Endothelial cell of umbilical vein (primary cell): ENCODE results near the gene ATP13A5. TPM values are rescaled to one million over a fixed set of nuclear protein-coding genes. Genes with fewer than 3 reads are reported as not detected.

Source experiments
- BruUV-seq: library from RNA; stranded (reverse); fragments of 400-500 nt; replicated peaks from 2 replicates; lab custom pipeline; 2021; lab: Mats Ljungman, UMichigan
- CTCF ChIA-PET: fragments of 300-600, 350-600 bp; sonication (Branson Sonifier 250); formaldehyde crosslinking; loops from one replicate; lab custom pipeline; 2021; ENCODE audit warnings: antibody characterized with exemption, inconsistent platforms; lab: Charles Lee
- POLR2A ChIA-PET: fragments of 300-600, 350-600 bp; sonication (Branson Sonifier 250); formaldehyde crosslinking; loops from one replicate; lab custom pipeline; 2021; ENCODE audit warnings: antibody characterized with exemption, inconsistent platforms; lab: Charles Lee
- DNase-seq: peaks from one replicate; pipeline ENCODE4 v3.0.0-alpha.2; 2011; ENCODE audit warnings: low read depth, low spot score
- FAIRE-seq: peaks from 2 replicates; lab custom pipeline; 2011; peaks lifted over from hg19 to GRCh38; lab: Jason Lieb, UNC
- H2AFZ ChIP-seq: 2 replicates; pipeline ENCODE4 v1.6.0; 2012; ENCODE audit warnings: low read depth, low read length, control low read depth, inconsistent platforms
- H3K27ac ChIP-seq: 2 replicates; pipeline ENCODE4 v1.5.1; 2011; ENCODE audit warnings: low read depth, mild to moderate bottlenecking, control low read depth, low read length, moderate library complexity; ENCODE audit not compliant: insufficient read depth
- H3K27me3 ChIP-seq, 2 experiments: 2 replicates each; pipeline versions ENCODE4 v1.6.0 to v1.6.1; 2011; ENCODE audit warnings: low read length in 2 of 2, mixed read lengths in 1 of 2; ENCODE audit not compliant: control insufficient read depth in 2 of 2, insufficient read depth in 2 of 2
- H3K36me3 ChIP-seq, 2 experiments: 2 replicates in 1 of 2; 3 replicates in 1 of 2; pipeline ENCODE4 v1.5.1; 2011; ENCODE audit warnings: low read length in 2 of 2, mild to moderate bottlenecking in 1 of 2, moderate library complexity in 1 of 2; ENCODE audit not compliant: control insufficient read depth in 2 of 2, insufficient read depth in 2 of 2; ENCODE audit errors: extremely low read depth in 1 of 2
- H3K4me1 ChIP-seq: 3 replicates; pipeline ENCODE4 v1.5.1; 2011; ENCODE audit warnings: mild to moderate bottlenecking, low read length; ENCODE audit not compliant: control insufficient read depth, insufficient read depth; ENCODE audit errors: extremely low read depth
- H3K4me2 ChIP-seq: 2 replicates; pipeline ENCODE4 v1.6.1; 2011; ENCODE audit warnings: low read length, control low read depth, mixed read lengths; ENCODE audit not compliant: insufficient read depth
- H3K4me3 ChIP-seq, 3 experiments: fragments of 200-600 bp in 1 of 3; sonication (generic), shearing (Covaris generic) in 1 of 3; replicated peaks in 1 of 3; 2 replicates each; pipeline ENCODE4 v1.5.1; 2011 to 2016; ENCODE audit warnings: control low read depth in 3 of 3, low read length in 3 of 3, mild to moderate bottlenecking in 2 of 3, inconsistent platforms in 1 of 3, low read depth in 1 of 3, moderate library complexity in 1 of 3; ENCODE audit not compliant: insufficient read depth in 1 of 3
- H3K79me2 ChIP-seq: 2 replicates; pipeline ENCODE4 v1.6.0; 2012; ENCODE audit warnings: low read length, inconsistent platforms; ENCODE audit not compliant: control insufficient read depth, insufficient read depth
- H3K9ac ChIP-seq: replicated peaks from 2 replicates; pipeline ENCODE3; 2011; ENCODE audit warnings: low read length, control low read depth; ENCODE audit not compliant: insufficient read depth; ENCODE audit errors: extremely low read depth
- H3K9me1 ChIP-seq: replicated peaks from 3 replicates; pipeline ENCODE4 v1.6.0; 2011; ENCODE audit warnings: mild to moderate bottlenecking, low read length; ENCODE audit not compliant: control insufficient read depth, insufficient read depth; ENCODE audit errors: extremely low read depth
- H3K9me3 ChIP-seq: replicated peaks from 2 replicates; pipeline ENCODE4 v1.5.1; 2012; ENCODE audit warnings: low read length, inconsistent platforms; ENCODE audit not compliant: control insufficient read depth, insufficient read depth
- H4K20me1 ChIP-seq: replicated peaks from 2 replicates; pipeline ENCODE3; 2011; ENCODE audit warnings: mild to moderate bottlenecking, low read length; ENCODE audit not compliant: control insufficient read depth, insufficient read depth; ENCODE audit errors: extremely low read depth
- EZH2 ChIP-seq: IDR thresholded peaks from 2 replicates; pipeline ENCODE4 v1.6.1; 2012; ENCODE audit warnings: borderline replicate concordance, low read depth, mild to moderate bottlenecking, moderate library complexity, low read length, inconsistent platforms; ENCODE audit not compliant: severe bottlenecking
- FOS ChIP-seq: IDR thresholded peaks from 2 replicates; pipeline ENCODE4 v1.6.1; 2011; ENCODE audit warnings: mild to moderate bottlenecking, low read length, moderate library complexity, borderline replicate concordance; ENCODE audit not compliant: insufficient read depth
- GATA2 ChIP-seq: IDR thresholded peaks from 2 replicates; pipeline ENCODE4 v1.7.0; 2011; ENCODE audit warnings: low read depth, mild to moderate bottlenecking, moderate library complexity, mixed read lengths, low read length; ENCODE audit not compliant: insufficient read length, insufficient read depth
- JUN ChIP-seq: IDR thresholded peaks from 2 replicates; pipeline ENCODE4 v1.6.1; 2011; ENCODE audit warnings: borderline replicate concordance, low read depth; ENCODE audit not compliant: insufficient read length, insufficient read depth
- MYC ChIP-seq: IDR thresholded peaks from one replicate; pipeline ENCODE4 v1.6.1; 2011; ENCODE audit warnings: mild to moderate bottlenecking, low read depth, low read length
- POLR2A ChIP-seq: IDR thresholded peaks from 2 replicates; pipeline ENCODE4 v1.6.1; 2012; ENCODE audit warnings: low read depth, mild to moderate bottlenecking, control low read depth, low read length
- POLR2AphosphoS5 ChIP-seq: IDR thresholded peaks from 2 replicates; pipeline ENCODE4 v1.6.1; 2012; ENCODE audit warnings: low read depth, mild to moderate bottlenecking, control low read depth, low read length, moderate library complexity; ENCODE audit not compliant: insufficient read depth
- dilution Hi-C: fragments of 300-500 bp; cut with MboI; formaldehyde crosslinking; loops from one replicate; pipeline ENCODE4 v1.15.0; 2019; ENCODE audit warnings: low sequenced_read_pairs; ENCODE audit not compliant: extremely low pct_ligation_motif_present
- intact Hi-C: fragments of 100-400 bp; cut with micrococcal nuclease; formaldehyde crosslinking; loops from one replicate; pipeline ENCODE4 v1.10.0; 2022
- polyA plus RNA-seq, 4 experiments: library from polyadenylated mRNA; depleted of rRNA in 3 of 4; stranded (reverse) in 3 of 4; unstranded in 1 of 4; fragments of >200 nt; gene quantifications; 2 replicates each; pipeline versions ENCODE4 v1.2.1 to v1.2.3, GENCODE V29; 2011 to 2012; ENCODE audit warnings: missing spikeins in 1 of 4
- total RNA-seq: library from RNA; stranded (reverse); gene quantifications from 2 replicates; pipeline ENCODE4 v1.2.3, GENCODE V29; 2021
- TF ChIP-seq, protein P1 (sequence below): IDR thresholded peaks from 2 replicates; pipeline ENCODE4 v1.6.1; 2011; ENCODE audit not compliant: insufficient read depth, insufficient read length
- TF ChIP-seq, protein P2 (sequence below), 2 donors: IDR thresholded peaks; 1 replicate in 1 of 2; 2 replicates in 1 of 2; pipeline ENCODE4 v1.5.1; 2011; ENCODE audit warnings: low read length in 2 of 2, mild to moderate bottlenecking in 2 of 2, moderate library complexity in 2 of 2, control low read depth in 1 of 2, inconsistent platforms in 1 of 2, low read depth in 1 of 2; ENCODE audit not compliant: insufficient read depth in 1 of 2; ENCODE audit errors: extremely low read depth in 1 of 2

ATP13A5 gene
- total and polyA plus RNA-seq, 2 donors (not counting 3 experiments of a cell fraction or from before 2014, with no cell fraction given), result not detected

DNA sequence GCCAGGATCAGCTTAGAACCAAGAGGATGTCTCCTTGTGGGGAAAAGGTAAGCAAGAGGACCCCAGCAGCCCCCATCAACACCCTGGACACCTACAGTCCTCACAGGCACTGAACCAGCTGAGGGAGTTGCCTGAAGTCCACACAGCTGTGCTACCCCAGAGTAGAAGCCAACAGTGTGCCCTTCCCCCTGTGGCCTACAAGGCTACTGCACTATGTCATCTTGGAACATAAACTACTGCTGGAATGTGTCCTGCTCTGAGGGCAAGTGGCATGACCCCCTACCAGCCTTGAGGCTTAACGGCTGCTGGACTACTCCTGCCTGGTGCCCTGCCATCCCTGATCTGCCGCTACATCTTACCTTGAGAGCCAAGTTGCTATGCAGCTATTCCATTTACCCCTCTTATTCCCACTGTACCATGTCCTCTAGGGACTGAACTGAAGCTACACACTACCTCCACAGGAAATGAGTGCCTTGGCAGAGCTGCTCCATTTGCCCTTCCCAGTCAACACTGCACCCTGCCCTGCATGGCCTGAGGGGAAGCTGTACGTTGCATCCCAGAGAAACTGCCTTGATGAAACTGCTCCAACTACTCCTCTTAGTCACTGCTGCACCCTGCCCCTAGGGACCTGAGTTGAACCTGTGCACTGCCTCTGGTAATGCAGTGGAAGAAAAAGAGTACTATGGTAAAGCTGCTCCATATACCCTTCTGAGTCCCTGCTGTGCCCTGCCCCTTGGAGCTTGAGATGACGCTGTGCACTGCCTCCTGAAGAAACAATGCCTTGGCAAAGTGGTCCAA, 40.2 kb upstream of the ATP13A5 start:
- Histone ChIP-seq H3K27me3 (no peaks in the 10 kb centered on the region), H3K27ac (no peak overlapping the region), H3K4me1 (no peaks in the 10 kb centered on the region), H3K9me3 (no peaks in the 10 kb centered on the region), H4K20me1 (no peaks in the 10 kb centered on the region), H3K4me3 (no peak overlapping the region), H3K9me1 (no peaks in the 10 kb centered on the region), H3K36me3 (no peaks in the 10 kb centered on the region), H3K79me2 (no peaks in the 10 kb centered on the region), H3K9ac (no peak overlapping the region), H2AFZ (no peak overlapping the region), H3K4me2 (no peak overlapping the region)
- intact Hi-C loops (no loop called here), dilution Hi-C loops (no loop called here)
- FAIRE-seq (no peak), DNase-seq (no peak)
- no TSS peak for BruUV-seq
- CTCF ChIA-PET, result no interaction called here
- TF ChIP-seq POLR2AphosphoS5 (no peak), JUN (no peak), MYC (no peak), GATA2 (no peak), FOS (no peak), POLR2A (no peak), EZH2 (no peak)
- TF ChIP-seq, protein P1, sequence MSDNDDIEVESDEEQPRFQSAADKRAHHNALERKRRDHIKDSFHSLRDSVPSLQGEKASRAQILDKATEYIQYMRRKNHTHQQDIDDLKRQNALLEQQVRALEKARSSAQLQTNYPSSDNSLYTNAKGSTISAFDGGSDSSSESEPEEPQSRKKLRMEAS, result no peak
- TF ChIP-seq, protein P2, sequence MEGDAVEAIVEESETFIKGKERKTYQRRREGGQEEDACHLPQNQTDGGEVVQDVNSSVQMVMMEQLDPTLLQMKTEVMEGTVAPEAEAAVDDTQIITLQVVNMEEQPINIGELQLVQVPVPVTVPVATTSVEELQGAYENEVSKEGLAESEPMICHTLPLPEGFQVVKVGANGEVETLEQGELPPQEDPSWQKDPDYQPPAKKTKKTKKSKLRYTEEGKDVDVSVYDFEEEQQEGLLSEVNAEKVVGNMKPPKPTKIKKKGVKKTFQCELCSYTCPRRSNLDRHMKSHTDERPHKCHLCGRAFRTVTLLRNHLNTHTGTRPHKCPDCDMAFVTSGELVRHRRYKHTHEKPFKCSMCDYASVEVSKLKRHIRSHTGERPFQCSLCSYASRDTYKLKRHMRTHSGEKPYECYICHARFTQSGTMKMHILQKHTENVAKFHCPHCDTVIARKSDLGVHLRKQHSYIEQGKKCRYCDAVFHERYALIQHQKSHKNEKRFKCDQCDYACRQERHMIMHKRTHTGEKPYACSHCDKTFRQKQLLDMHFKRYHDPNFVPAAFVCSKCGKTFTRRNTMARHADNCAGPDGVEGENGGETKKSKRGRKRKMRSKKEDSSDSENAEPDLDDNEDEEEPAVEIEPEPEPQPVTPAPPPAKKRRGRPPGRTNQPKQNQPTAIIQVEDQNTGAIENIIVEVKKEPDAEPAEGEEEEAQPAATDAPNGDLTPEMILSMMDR (IDR thresholded peaks at IDR 0.05; ENCODE audit: extremely low read depth in 1 of 2, insufficient read depth in 1 of 2, low read depth in 1 of 2, low read length in 2 of 2), result no peak
- POLR2A ChIA-PET, result no interaction called here
